GM18526 (cell line): ENCODE data around the gene FHOD1.
A peak's percentile ranks its signal among the peaks of the same experiment; 100 is the strongest.

Experiments
- POLR2A ChIP-seq: IDR thresholded peaks from 3 replicates; pipeline ENCODE4 v1.6.1; 2011; ENCODE audit not compliant: insufficient read length; ENCODE audit errors: extremely low read depth

The FHOD1 gene

DNA sequence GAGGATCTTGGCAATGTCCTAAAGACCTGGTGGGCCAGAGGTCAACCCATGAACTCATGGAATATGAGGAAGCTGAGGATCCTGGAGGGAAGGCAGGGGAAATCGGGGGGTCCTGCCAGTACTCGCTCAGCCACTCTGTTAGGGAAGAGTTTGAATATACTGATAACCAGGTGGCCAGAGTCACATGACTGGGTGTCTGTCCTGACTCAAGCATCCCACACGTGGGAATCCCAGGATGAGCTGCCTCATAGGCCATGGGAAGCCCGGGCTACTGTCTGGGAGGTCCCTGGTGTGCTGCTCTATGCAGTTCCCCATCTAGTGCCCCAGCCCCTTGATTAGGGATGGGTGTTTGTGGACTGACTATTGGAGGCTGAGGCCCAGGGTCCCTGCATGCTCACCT, 59.0 kb downstream of the FHOD1 start:
- TF ChIP-seq POLR2A: no peak

DNA sequence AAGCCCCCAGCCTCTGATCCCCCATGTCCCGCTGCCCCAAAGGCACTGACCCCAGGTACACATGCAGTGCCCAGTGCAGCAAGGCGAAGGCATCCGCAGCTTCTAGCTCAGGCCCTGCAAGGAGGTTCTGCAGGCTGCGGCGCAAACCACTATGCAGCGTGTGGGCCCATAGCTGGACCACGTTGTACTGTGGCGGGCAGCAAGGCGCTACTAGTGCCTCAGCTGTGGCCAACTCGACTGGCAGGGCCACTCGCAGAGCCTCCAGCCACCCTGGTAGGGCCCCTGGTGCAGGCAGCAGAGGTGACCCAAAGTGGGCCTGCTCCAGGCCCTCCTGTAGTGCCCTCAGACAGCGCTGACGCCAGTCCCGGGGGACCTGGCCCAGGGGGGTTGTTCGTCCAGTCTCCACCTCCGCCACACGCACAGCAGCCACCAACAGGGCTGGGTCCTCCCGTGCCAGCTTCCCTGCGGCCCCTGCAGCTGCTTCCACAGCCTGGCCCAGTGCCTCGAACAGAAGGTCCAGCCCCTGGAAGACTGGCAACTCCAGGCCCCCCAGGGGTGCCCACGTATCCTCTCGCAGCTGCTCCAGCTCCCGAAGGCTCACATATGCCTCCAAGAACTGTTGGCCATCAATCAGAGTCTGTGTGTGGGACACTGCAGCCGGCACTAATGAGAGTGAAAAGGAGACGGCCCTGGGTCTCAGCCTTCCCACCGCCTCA, 59.9 kb downstream of the FHOD1 start:
- no peak for TF ChIP-seq POLR2A

DNA sequence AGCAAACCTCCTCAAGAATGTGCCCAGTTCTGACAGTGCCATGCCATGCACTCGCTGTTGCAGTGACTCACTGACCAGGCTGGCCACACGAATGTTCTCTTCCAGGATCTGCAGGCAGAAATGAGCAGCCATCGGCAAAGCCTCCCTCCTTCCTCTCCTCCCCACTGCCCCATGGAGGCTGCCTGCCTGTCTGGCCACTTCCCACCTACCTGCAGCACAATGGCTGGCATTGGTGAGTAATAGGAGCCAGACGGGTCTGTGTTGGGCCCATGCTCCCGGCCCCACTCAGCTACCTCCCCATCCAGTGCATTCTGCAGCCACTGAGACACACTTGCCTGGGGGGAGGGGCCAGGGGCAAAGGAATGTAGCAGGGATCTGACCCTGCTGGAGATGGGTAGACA, 60.7 kb downstream of the FHOD1 start:
- TF ChIP-seq POLR2A: no peak

DNA sequence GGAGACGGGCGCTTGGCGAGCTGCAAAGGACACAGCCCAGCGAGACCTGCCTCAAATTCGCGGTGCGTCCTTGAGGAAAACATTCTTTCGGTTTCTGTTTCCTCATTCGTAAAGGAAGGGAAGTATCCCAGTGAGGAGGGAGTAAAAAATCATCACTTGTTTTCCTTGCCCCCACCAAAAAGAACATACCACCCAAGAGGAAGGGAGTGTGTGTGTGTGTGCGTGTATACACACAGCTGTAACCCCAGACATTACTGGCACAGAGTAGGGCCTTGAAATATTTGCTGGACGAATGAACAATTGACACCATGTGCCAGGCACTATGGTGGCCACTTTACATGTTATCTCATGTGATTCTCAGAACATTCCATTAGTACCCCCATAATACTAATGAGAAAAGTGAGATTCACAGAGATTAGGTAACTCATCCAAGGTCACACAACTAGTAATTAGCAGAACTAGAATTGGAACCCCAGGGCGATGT, 61.6 kb downstream of the FHOD1 start:
- TF ChIP-seq POLR2A: no peak

DNA sequence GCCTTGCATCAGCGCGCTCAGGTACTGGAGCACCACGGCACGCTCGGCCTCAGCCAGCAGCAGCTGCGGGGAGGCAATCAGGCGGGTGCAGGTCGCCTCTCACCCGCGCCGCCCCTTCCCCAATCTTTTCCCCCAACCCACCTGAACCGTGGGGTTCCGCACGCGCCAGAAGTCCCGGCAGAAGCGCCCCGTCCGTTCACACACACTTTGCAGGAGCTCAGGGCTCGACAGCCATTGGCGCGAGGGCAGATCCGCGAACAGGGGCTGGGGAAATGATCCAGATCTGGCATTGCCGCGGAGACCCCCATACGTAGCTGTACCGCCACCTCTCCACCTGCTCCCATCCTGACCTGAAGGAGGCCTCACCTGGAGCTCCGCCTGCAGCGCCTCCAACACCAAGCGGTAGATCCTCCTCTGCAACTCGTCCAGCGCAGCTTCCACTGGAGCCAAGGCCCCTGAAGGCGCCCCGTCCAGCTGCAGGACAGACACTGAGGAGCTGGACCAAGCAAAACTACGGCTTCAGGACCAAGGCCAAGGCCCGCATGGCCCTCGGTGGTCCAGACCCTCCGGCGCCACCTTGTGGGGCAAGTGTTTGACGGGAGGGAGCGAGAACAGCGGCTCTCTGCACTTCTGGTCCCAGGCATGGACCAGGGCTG, 62.2 kb downstream of the FHOD1 start:
- TF ChIP-seq POLR2A: no peak

DNA sequence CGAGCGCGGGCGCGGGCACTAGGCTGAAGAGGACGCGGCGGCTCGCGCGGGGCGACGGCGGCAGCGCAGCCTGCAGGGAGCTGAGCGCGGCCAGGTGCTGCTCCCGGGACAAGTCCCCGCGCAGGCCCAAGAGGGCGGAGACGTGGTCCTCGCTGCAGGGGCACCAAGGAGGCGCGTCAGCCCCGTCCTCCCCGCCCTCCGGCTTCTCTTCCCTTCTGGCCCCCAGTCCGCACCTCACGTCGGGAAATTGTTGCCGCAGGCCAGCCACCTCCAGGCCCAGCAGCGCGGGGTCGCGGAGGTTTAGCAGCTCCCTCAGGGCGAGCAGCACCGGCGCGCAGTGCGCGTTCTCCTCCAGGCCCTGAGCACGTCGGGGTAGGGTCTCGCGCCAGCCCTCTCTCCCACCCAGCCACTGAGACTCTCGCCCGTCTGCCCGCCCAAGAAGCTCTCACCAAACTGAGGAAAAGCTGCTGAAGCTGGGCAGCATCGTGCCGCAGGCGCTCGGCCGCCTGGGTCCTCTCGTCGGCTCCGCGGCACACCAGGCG, 62.8 kb downstream of the FHOD1 start:
- no peak for TF ChIP-seq POLR2A

DNA sequence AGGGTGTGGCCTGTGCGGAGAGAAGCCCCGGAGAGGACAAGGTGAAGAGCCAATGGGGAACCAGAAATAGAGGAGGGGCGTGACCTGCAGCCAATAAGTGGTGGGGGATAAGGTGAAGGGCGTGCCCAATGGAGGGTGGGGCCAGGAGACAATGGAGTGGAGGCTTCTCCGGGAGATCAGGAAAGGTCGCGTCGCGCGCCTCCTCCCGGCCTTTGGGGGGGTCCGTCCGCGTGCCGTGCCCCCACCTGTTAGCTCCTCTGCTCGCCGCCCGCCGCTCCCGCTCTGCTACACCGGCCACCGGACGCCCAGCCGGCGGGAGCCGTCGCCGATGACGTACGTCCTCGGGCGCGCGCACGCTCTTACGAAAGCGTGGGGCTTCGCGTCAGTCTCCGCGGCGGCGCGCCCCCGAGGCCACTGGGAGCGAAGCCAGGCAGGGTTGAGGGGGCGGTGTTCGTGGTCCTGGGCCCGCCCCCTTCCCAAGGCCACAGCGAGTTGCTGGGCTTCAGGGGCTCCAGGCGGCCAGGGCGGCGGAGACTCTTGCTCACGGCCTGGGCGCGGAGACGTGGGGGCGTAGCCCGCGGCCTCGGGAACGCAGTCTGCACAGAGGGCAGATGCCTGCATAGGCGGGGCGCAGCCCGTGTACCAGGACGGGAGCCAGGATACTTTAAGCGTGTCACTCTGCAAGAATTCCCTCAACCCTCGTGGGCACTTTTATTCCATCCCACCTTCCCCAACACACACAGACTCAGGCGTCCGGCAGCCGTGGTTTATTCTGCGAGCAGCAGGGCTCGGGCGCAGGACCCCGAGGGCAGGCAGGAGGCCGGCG, 63.4 kb downstream of the FHOD1 start, which contains the start of gene MATCAP1:
TSS of gene MATCAP1 (minus strand) at position 337 of the 826 bp plus-strand sequence. CDS start 3,353 bp downstream, outside the sequence.
- peak; percentile 48 for TF ChIP-seq POLR2A

DNA sequence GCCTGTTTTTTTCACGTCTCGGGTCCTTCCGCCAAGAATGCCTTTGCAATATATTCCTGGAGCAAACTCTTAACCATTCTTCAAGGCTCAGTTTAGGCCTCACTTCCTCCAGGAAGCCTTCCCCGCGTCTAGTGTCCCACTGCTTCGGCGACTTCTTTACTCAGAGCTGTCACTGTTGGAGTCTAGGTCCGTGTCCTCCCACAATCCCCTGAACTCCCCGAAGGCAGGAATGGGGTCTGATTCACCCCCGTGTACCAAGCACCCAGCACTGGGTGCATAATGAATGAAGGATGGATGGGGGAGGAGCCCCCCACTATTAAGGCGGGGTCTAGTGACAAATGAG, 64.0 kb downstream of the FHOD1 start:
- no peak for TF ChIP-seq POLR2A

DNA sequence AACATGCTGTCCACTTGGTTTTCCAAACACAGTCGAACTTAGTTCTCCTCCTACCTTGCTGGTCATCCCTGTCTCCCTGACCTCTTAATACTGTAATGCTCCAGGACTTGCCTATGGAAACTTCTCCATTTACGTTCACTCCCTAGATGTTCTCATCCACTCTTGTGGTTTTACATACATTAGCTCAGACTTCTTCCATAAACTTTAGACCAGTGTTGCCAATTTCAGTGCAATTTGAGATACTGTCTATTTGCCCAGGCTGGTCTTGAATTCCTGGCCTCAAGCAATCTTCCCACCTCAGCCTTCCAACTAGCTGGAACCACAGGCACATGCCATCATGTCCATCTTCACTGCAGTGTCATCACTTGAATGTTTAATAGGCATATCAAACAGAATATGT, 65.0 kb downstream of the FHOD1 start:
- no peak for TF ChIP-seq POLR2A

DNA sequence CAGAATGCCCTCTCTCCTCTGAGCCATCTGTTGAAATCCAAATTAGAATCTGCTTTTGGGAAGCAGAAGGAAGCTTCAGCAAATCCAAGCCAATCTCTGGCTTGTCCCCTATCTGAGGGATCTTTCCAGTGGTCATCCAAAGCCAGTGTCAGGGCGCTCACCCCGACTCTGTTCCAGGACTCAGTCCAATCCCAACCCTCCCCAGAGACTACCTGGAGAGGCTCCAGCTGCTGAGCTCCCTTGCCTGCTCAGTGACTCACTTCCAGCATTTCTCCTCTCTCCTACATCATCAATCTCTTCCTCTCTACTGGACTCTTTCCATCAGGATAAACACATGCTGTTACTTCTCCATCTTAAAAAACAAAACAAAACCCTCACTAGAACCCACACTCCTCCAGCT, 65.9 kb downstream of the FHOD1 start:
- TF ChIP-seq POLR2A: no peak

DNA sequence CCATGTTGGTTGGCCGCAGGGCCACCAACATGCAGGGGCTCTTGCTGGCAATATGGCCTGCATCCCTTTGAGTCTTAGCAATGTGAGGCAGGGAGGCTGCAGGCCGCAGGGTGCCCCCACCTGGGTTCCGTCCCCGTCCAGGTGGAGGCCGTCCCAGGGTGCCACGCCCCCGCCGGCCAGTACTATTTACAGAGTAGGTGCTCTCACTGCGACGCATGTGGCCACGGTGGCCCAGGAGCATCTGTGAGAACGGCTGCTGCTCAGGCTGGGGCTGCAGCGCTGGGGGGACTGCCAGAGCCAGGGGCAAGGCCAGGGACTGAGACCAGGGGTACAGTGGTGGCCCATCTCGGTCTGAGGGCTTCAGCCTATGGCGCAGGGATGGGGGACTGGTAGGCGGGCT, 67.1 kb downstream of the FHOD1 start:
- no peak for TF ChIP-seq POLR2A

DNA sequence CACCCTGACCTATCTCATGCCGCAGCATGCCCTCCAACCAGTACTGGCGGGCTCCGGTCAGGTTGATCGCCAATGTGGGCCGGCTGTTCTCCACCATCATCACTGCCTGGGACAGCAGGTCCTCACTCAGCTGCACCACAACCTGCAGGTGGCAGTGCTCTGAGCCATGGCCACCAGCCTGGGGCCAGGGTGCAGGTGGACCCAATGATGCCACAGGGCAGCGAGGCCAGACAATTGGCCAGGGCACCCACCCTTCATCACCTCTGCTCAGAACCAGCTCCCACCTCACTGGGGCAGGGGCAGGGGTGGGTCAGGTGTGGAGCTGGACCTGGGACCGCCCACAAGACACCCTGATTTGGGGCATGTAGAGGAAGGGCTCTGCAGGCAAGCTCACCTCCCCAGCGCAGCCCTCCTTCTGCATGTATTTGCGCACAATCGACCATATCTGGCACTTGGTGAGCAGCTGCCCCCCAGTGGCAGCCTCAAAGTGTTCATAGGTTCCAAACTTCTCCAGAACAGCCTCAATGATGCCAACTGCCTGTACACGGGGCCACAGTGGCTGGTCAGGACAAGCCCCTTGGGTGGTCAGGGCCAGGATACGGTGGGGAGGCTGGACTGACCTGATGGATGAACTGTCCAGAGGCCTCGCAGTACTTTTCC, 67.7 kb downstream of the FHOD1 start:
- TF ChIP-seq POLR2A: no peak
